Uterus (tissue), 2 donors: ENCODE data around the gene RPL10.

ENCODE experiments used
- CTCF ChIP-seq, 4 experiments: fragments of 200-600 bp in 2 of 4; fragments of 450-650 bp in 2 of 4; sonication (generic) in 2 of 4; IDR thresholded peaks; one replicate each; pipeline ENCODE4 v1.5.1; 2016 to 2019; ENCODE audit warnings: antibody characterized with exemption in 4 of 4, mild to moderate bottlenecking in 2 of 4, moderate library complexity in 1 of 4
- POLR2A ChIP-seq, 2 donors: fragments of 450-650 bp; IDR thresholded peaks; one replicate each; pipeline ENCODE4 v1.6.1; 2016; ENCODE audit warnings: antibody characterized with exemption in 2 of 2, mild to moderate bottlenecking in 1 of 2, moderate library complexity in 1 of 2

DNA sequence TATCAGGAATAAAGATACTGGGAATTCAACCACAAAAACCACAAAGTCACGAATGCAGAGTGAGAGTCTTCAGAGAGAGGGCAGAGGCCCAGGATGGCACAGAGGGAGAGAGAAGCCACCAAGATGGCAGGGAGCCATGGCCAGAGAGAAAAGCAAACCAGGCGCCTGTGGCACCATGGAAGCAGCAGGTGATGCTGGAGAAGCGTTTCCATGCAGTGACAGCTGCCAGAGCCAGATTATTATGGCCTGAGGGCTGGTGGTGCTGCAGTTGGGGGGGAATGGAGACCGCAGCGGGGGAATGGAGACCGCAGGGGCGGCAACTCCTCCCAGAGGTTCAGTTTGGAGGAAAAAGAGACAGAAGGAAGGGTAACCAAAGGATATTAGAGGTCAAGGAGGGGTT, 19.0 kb downstream of the RPL10 start:
- TF ChIP-seq CTCF (IDR thresholded peaks at IDR 0.05): no peak
- no peak for TF ChIP-seq POLR2A (IDR thresholded peaks at IDR 0.05)
